GM23338 (cell line): Measurements from ENCODE around the gene ADRB2. TPM values are rescaled to one million over a fixed set of nuclear protein-coding genes. Genes with fewer than 3 reads are reported as not detected.

Experiments
- CREB1 ChIP-seq: fragments of 250-450 bp; sonication (Bioruptor Pico); IDR thresholded peaks from 2 replicates; pipeline ENCODE4 v1.5.0; 2020; ENCODE audit warnings: low read depth, mild to moderate bottlenecking, moderate library complexity
- EZH2 ChIP-seq: fragments of 200-600 bp; sonication (generic); IDR thresholded peaks from one replicate; pipeline ENCODE4 v1.8.0; 2017; ENCODE audit warnings: antibody characterized with exemption, mild to moderate bottlenecking, low read depth; ENCODE audit not compliant: unreplicated experiment
- EZH2phosphoT487 ChIP-seq: fragments of 200-600 bp; sonication (generic); IDR thresholded peaks from one replicate; pipeline ENCODE4 v1.8.1; 2018; ENCODE audit warnings: antibody characterized with exemption; ENCODE audit not compliant: unreplicated experiment
- NANOG ChIP-seq: IDR thresholded peaks from 2 replicates; pipeline ENCODE4 v1.6.1; 2016; ENCODE audit warnings: antibody characterized with exemption, borderline replicate concordance
- POLR2AphosphoS5 ChIP-seq: IDR thresholded peaks from 2 replicates; pipeline ENCODE4 v1.6.1; 2016; ENCODE audit warnings: antibody characterized with exemption, low read depth
- REST ChIP-seq: IDR thresholded peaks from one replicate; pipeline ENCODE4 v1.6.1; 2018; ENCODE audit warnings: antibody characterized with exemption; ENCODE audit not compliant: unreplicated experiment
- STAT1 ChIP-seq: IDR thresholded peaks from one replicate; pipeline ENCODE4 v1.6.1; 2016; ENCODE audit warnings: antibody characterized with exemption; ENCODE audit not compliant: unreplicated experiment
- polyA plus RNA-seq: library from polyadenylated mRNA; unstranded; fragments of >200 nt; fragmentation: Nextera tagmentation; extraction: Ambion mirVana; gene quantifications from 2 replicates; pipeline ENCODE4 v1.2.1, GENCODE V29; 2016
- total RNA-seq: library from RNA; depleted of rRNA; stranded (reverse); fragments of >200 nt; shearing (Covaris generic); gene quantifications from 2 replicates; pipeline ENCODE4 v1.2.3, GENCODE V29; 2014
- TF ChIP-seq, protein P1 (sequence below): fragments of 250-450 bp; sonication (Bioruptor Pico); IDR thresholded peaks from 2 replicates; pipeline ENCODE4 v1.5.0; 2020; ENCODE audit warnings: mild to moderate bottlenecking, moderate library complexity

Gene ADRB2
- total and polyA plus RNA-seq, 2 experiments from 2014 or later: 0.44 to 1.3 TPM

- TF ChIP-seq, protein P1, sequence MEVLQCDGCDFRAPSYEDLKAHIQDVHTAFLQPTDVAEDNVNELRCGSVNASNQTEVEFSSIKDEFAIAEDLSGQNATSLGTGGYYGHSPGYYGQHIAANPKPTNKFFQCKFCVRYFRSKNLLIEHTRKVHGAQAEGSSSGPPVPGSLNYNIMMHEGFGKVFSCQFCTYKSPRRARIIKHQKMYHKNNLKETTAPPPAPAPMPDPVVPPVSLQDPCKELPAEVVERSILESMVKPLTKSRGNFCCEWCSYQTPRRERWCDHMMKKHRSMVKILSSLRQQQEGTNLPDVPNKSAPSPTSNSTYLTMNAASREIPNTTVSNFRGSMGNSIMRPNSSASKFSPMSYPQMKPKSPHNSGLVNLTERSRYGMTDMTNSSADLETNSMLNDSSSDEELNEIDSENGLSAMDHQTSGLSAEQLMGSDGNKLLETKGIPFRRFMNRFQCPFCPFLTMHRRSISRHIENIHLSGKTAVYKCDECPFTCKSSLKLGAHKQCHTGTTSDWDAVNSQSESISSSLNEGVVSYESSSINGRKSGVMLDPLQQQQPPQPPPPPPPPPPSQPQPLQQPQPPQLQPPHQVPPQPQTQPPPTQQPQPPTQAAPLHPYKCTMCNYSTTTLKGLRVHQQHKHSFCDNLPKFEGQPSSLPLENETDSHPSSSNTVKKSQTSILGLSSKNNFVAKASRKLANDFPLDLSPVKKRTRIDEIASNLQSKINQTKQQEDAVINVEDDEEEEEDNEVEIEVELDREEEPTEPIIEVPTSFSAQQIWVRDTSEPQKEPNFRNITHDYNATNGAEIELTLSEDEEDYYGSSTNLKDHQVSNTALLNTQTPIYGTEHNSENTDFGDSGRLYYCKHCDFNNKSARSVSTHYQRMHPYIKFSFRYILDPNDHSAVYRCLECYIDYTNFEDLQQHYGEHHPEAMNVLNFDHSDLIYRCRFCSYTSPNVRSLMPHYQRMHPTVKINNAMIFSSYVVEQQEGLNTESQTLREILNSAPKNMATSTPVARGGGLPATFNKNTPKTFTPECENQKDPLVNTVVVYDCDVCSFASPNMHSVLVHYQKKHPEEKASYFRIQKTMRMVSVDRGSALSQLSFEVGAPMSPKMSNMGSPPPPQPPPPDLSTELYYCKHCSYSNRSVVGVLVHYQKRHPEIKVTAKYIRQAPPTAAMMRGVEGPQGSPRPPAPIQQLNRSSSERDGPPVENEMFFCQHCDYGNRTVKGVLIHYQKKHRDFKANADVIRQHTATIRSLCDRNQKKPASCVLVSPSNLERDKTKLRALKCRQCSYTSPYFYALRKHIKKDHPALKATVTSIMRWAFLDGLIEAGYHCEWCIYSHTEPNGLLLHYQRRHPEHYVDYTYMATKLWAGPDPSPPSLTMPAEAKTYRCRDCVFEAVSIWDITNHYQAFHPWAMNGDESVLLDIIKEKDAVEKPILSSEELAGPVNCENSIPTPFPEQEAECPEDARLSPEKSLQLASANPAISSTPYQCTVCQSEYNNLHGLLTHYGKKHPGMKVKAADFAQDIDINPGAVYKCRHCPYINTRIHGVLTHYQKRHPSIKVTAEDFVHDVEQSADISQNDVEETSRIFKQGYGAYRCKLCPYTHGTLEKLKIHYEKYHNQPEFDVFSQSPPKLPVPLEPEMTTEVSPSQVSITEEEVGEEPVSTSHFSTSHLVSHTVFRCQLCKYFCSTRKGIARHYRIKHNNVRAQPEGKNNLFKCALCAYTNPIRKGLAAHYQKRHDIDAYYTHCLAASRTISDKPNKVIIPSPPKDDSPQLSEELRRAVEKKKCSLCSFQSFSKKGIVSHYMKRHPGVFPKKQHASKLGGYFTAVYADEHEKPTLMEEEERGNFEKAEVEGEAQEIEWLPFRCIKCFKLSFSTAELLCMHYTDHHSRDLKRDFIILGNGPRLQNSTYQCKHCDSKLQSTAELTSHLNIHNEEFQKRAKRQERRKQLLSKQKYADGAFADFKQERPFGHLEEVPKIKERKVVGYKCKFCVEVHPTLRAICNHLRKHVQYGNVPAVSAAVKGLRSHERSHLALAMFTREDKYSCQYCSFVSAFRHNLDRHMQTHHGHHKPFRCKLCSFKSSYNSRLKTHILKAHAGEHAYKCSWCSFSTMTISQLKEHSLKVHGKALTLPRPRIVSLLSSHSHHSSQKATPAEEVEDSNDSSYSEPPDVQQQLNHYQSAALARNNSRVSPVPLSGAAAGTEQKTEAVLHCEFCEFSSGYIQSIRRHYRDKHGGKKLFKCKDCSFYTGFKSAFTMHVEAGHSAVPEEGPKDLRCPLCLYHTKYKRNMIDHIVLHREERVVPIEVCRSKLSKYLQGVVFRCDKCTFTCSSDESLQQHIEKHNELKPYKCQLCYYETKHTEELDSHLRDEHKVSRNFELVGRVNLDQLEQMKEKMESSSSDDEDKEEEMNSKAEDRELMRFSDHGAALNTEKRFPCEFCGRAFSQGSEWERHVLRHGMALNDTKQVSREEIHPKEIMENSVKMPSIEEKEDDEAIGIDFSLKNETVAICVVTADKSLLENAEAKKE (CRISPR knock-in tag): no peak
- TF ChIP-seq POLR2AphosphoS5 (no peak), CREB1 (CRISPR knock-in tag) (no peak), REST (no peak), EZH2phosphoT487 (no peak), EZH2 (no peak), STAT1 (no peak), NANOG (no peak)
Observed at GRCh38 chr5:148848393-148849031, 22.1 kb downstream of the ADRB2 start (continued).
